ENCODE data around the gene NFYA. TPM values are rescaled to one million over a fixed set of nuclear protein-coding genes. Genes with fewer than 3 reads are reported as not detected.

The NFYA gene
- total and polyA plus RNA-seq, 2 donors (not counting 1 experiment from before 2014, with no cell fraction given), result 23.3 to 44.3 TPM

DNA sequence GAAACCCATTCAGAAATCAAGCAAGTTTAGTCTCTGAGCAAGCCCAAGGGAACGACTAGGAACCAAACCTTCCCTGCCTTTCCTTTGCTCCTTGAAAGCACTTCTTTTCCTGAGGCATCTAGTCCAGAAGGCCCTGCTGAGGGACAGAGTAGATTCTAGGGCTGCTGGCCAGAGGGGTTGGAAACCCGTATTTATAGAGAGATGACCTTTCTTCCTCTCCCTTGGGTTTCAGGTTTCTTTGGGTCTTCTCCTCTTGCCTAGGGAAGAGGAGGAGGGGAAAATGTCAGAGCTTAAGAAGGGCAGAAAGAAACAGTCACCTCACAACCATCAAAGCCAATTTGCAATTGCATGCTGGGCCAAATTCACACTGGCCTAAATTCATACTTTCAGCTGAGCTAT, 14.0 kb upstream of the NFYA start:
- no peak overlapping the region for H2AFZ ChIP-seq (ENCODE audit: insufficient read depth, low read depth, low read length, poor library complexity, severe bottlenecking)
- H3K79me2 ChIP-seq (ENCODE audit: control insufficient read depth, insufficient read depth, low read length), result no peaks in the 10 kb centered on the region
- no peaks in the 10 kb centered on the region for H3K4me1 ChIP-seq (ENCODE audit: control insufficient read depth in 2 of 2, insufficient read depth in 2 of 2, low read length in 2 of 2)
- no CpG with 5 or more reads among the region's 2 CpGs for WGBS (ENCODE audit: insufficient coverage)
- peaks cover 6 to 30% of the 10 kb centered on the region in 2 experiments for H3K36me3 ChIP-seq (replicated peaks in 1 of 2; ENCODE audit: control extremely low read depth in 1 of 2, control insufficient read depth in 1 of 2, extremely low read depth in 1 of 2, insufficient read depth in 2 of 2, low read length in 1 of 2)
- no peaks in the 10 kb centered on the region for H3K27me3 ChIP-seq (replicated peaks in 1 of 4; ENCODE audit: control extremely low read depth in 1 of 4, control insufficient read depth in 3 of 4, insufficient read depth in 4 of 4, low read length in 3 of 4)
- H3K4me3 Mint-ChIP-seq, result no peak overlapping the region
- no peak overlapping the region for H3K27ac ChIP-seq (ENCODE audit: low read length in 2 of 2)
- H4K20me1 ChIP-seq (ENCODE audit: control insufficient read depth, insufficient read depth, low read length, poor library complexity, severe bottlenecking), result no peaks in the 10 kb centered on the region
- no peaks in the 10 kb centered on the region for H3K9me3 Mint-ChIP-seq (ENCODE audit: insufficient read depth)
- H3K27ac Mint-ChIP-seq, result no peak overlapping the region
- H3K9me3 ChIP-seq (ENCODE audit: control extremely low read depth in 1 of 3, control insufficient read depth in 2 of 3, insufficient read depth in 1 of 3, low read length in 2 of 3), result no peaks in the 10 kb centered on the region
- POLR2A ChIA-PET, result no interaction called here
- H3K4me2 ChIP-seq (replicated peaks; ENCODE audit: low read depth, low read length, poor library complexity, severe bottlenecking), result no peak overlapping the region
- intact Hi-C loops (cut with micrococcal nuclease), result no loop called here
- no peak for TF ChIP-seq EZH2 (IDR thresholded peaks at IDR 0.05; ENCODE audit: borderline replicate concordance, insufficient read depth, low read depth, low read length, poor library complexity, severe bottlenecking)
- TF ChIP-seq, protein P1, sequence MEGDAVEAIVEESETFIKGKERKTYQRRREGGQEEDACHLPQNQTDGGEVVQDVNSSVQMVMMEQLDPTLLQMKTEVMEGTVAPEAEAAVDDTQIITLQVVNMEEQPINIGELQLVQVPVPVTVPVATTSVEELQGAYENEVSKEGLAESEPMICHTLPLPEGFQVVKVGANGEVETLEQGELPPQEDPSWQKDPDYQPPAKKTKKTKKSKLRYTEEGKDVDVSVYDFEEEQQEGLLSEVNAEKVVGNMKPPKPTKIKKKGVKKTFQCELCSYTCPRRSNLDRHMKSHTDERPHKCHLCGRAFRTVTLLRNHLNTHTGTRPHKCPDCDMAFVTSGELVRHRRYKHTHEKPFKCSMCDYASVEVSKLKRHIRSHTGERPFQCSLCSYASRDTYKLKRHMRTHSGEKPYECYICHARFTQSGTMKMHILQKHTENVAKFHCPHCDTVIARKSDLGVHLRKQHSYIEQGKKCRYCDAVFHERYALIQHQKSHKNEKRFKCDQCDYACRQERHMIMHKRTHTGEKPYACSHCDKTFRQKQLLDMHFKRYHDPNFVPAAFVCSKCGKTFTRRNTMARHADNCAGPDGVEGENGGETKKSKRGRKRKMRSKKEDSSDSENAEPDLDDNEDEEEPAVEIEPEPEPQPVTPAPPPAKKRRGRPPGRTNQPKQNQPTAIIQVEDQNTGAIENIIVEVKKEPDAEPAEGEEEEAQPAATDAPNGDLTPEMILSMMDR (IDR thresholded peaks at IDR 0.05), result no peak
- H3K4me3 ChIP-seq (ENCODE audit: control extremely low read depth in 1 of 5, extremely low read depth in 1 of 5, insufficient read depth in 1 of 5, low read depth in 2 of 5, low read length in 4 of 5), result no peak overlapping the region
- no peaks in the 10 kb centered on the region for H3K27me3 Mint-ChIP-seq
- CTCF ChIA-PET, result interaction anchor here (0.6 to 0.7 kb wide), 2 partner anchors 18 to 245 kb away, joined by 3 read pairs; no protein-coding TSS in a partner anchor
- no peak overlapping the region for H3K9ac ChIP-seq (ENCODE audit: low read length)
- ATAC-seq (ENCODE audit: low read depth), result no peak
- DNase-seq, result no peak
- peaks cover 2% of the 10 kb centered on the region for H3K4me1 Mint-ChIP-seq

DNA sequence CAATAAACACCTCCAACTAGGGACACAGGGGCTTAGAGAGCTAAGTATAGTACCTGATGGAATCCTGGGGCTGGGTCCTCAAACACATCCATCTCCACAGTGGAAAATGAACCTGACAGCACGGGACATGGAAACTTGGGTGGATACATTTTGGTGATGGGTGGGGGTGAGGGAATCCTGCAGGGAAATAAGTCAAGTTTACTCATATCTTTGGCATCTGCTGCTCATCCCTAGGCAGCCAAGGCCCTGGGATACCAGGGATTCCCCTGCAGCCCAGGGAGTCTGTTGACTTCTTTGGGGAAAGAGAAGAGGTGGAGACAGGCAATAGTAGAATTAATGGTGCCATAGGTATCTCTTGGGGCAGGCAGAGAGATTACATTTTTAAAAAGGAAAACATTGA, 13.2 kb upstream of the NFYA start:
- no peak for DNase-seq
- TF ChIP-seq, protein P1 (IDR thresholded peaks at IDR 0.05), result no peak
- no peaks in the 10 kb centered on the region for H3K9me3 ChIP-seq (ENCODE audit: control extremely low read depth in 1 of 3, control insufficient read depth in 2 of 3, insufficient read depth in 1 of 3, low read length in 2 of 3)
- Mint-ChIP-seq H3K9me3 (ENCODE audit: insufficient read depth) (no peaks in the 10 kb centered on the region), H3K4me1 (peaks cover 2% of the 10 kb centered on the region), H3K4me3 (no peak overlapping the region), H3K27me3 (no peaks in the 10 kb centered on the region), H3K27ac (no peak overlapping the region)
- POLR2A ChIA-PET, result no interaction called here
- no peak for ATAC-seq (ENCODE audit: low read depth)
- no CpG with 5 or more reads among the region's 1 CpG for WGBS (ENCODE audit: insufficient coverage)
- H3K27ac ChIP-seq (ENCODE audit: low read length in 2 of 2), result no peak overlapping the region
- no peaks in the 10 kb centered on the region for H3K27me3 ChIP-seq (replicated peaks in 1 of 4; ENCODE audit: control extremely low read depth in 1 of 4, control insufficient read depth in 3 of 4, insufficient read depth in 4 of 4, low read length in 3 of 4)
- intact Hi-C loops (cut with micrococcal nuclease), result no loop called here
- no peaks in the 10 kb centered on the region for H3K79me2 ChIP-seq (ENCODE audit: control insufficient read depth, insufficient read depth, low read length)
- H3K4me2 ChIP-seq (replicated peaks; ENCODE audit: low read depth, low read length, poor library complexity, severe bottlenecking), result no peak overlapping the region
- H3K36me3 ChIP-seq (replicated peaks in 1 of 2; ENCODE audit: control extremely low read depth in 1 of 2, control insufficient read depth in 1 of 2, extremely low read depth in 1 of 2, insufficient read depth in 2 of 2, low read length in 1 of 2), result peaks cover 10 to 38% of the 10 kb centered on the region in 2 experiments
- no peaks in the 10 kb centered on the region for H3K4me1 ChIP-seq (ENCODE audit: control insufficient read depth in 2 of 2, insufficient read depth in 2 of 2, low read length in 2 of 2)
- no peak overlapping the region for H3K4me3 ChIP-seq (ENCODE audit: control extremely low read depth in 1 of 5, extremely low read depth in 1 of 5, insufficient read depth in 1 of 5, low read depth in 2 of 5, low read length in 4 of 5)
- H2AFZ ChIP-seq (ENCODE audit: insufficient read depth, low read depth, low read length, poor library complexity, severe bottlenecking), result no peak overlapping the region
- CTCF ChIA-PET, result no interaction called here
- no peaks in the 10 kb centered on the region for H4K20me1 ChIP-seq (ENCODE audit: control insufficient read depth, insufficient read depth, low read length, poor library complexity, severe bottlenecking)
- no peak overlapping the region for H3K9ac ChIP-seq (ENCODE audit: low read length)
